Astrocyte of the cerebellum (primary cell): ENCODE data around the gene GALNTL6.

Experiments used
- DNase-seq: peaks from one replicate; pipeline ENCODE4 v3.0.0-alpha.2; 2011; ENCODE audit warnings: low read depth
- H3K4me3 ChIP-seq: 2 replicates; pipeline ENCODE4 v1.5.1; 2011; ENCODE audit warnings: mild to moderate bottlenecking, low read depth, low read length, moderate library complexity
- CTCF ChIP-seq: IDR thresholded peaks from 2 replicates; pipeline ENCODE4 v1.5.1; 2012; ENCODE audit warnings: low read length, low read depth, moderate library complexity, mild to moderate bottlenecking; ENCODE audit errors: missing control alignments
- in situ Hi-C: cut with HindIII; loops from 2 replicates; pipeline ENCODE4 v1.10.0; 2017; ENCODE audit warnings: low sequenced_read_pairs

Gene GALNTL6

DNA sequence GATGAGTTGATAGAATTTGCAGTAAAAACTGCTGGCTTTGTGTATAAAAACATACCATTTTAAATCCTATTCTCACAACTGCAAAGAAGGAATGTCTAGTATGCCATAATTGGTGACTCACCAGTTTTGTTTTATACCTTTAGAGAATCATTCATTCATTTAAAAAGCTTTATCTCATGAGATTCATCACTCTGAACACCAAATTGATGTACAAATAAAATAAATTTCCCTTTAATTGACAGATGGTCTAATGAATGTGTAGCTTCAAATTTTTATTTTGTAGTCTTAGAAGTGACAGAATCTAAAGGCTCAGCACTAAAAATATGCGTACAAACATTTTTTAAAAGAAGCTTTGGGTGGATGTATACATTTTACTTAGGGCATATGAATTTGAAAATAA lies 492.5 kb downstream of the GALNTL6 start:
- DNase-seq = no peak
- in situ Hi-C loops = no loop called here
- no peak for TF ChIP-seq CTCF
- H3K4me3 ChIP-seq = no peak overlapping the region

GRCh38 chr4:172308078-172308477 lies 494.9 kb downstream of the GALNTL6 start:
- no peak for TF ChIP-seq CTCF
- no peak for DNase-seq
- in situ Hi-C loops = no loop called here
- no peak overlapping the region for H3K4me3 ChIP-seq

GRCh38 chr4:172311682-172312081 lies 498.5 kb downstream of the GALNTL6 start:
- in situ Hi-C loops = no loop called here
- no peak for DNase-seq
- TF ChIP-seq CTCF = no peak
- H3K4me3 ChIP-seq = no peak overlapping the region

GRCh38 chr4:172323288-172323687 lies 510.1 kb downstream of the GALNTL6 start:
- in situ Hi-C loops = no loop called here
- no peak for TF ChIP-seq CTCF
- no peak for DNase-seq
- H3K4me3 ChIP-seq = no peak overlapping the region

DNA sequence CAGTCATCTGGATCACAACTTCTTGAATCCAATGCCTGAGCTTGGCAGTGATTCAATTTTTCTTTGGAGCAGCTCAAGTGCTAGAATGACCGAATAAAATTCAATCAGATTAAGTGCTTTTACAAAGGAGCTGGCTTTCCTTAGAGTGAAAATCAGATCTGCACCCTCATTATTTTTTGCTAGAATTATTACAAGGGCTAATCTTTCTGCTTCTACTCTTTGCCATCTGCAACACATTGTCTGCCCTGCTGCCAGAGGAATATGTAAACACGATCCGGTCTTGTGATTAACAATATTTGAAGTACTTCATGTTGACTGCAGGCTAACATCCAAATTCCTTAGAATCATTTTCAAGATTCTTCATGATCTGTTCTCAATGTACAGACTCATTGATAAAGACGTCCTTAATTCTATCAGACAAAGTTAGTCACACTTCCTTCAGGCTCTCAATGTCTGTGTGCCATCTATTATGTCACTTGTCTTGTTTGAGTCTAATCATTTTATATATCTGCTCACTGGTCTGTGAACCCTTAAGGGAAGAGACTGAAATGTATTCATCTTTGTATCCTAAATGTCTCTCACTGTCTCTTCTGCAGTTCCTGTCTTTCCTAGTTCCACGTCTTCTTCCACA lies 531.2 kb downstream of the GALNTL6 start:
- in situ Hi-C loops = no loop called here
- DNase-seq = no peak
- no peak overlapping the region for H3K4me3 ChIP-seq
- no peak for TF ChIP-seq CTCF

DNA sequence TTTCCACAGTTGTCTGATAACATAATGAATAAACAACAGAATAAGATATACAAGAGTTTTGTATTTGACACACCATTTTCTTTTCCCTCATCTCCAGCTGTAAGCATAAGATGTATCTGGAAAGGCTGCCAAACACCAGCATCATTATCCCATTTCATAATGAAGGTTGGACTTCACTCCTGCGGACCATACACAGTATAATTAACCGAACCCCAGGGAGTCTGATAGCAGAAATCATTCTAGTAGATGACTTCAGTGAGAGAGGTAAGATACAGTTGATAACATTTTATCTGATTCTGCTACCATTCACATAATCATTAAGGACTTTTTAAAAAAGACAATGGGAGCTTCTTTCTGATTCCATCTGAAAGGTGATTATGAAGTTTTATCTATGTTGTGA lies 535.2 kb downstream of the GALNTL6 start:
- DNase-seq = no peak
- in situ Hi-C loops = no loop called here

More for the DNA sequence above, 535.2 kb downstream of the GALNTL6 start:
- no peak overlapping the region for H3K4me3 ChIP-seq
- TF ChIP-seq CTCF = no peak
